DND-41 (cell line): ENCODE data around the gene ATG101.

Experiments
- EZH2 ChIP-seq: IDR thresholded peaks from 3 replicates; pipeline ENCODE4 v1.6.1; 2012; ENCODE audit warnings: borderline replicate concordance, low read depth, mild to moderate bottlenecking, moderate library complexity, low read length, inconsistent platforms; ENCODE audit not compliant: severe bottlenecking
- TF ChIP-seq, protein P1 (sequence below): IDR thresholded peaks from 2 replicates; pipeline ENCODE4 v1.5.1; 2012; ENCODE audit warnings: borderline replicate concordance, low read length, moderate library complexity, mild to moderate bottlenecking; ENCODE audit not compliant: poor library complexity, severe bottlenecking; ENCODE audit errors: extremely low read depth

DNA sequence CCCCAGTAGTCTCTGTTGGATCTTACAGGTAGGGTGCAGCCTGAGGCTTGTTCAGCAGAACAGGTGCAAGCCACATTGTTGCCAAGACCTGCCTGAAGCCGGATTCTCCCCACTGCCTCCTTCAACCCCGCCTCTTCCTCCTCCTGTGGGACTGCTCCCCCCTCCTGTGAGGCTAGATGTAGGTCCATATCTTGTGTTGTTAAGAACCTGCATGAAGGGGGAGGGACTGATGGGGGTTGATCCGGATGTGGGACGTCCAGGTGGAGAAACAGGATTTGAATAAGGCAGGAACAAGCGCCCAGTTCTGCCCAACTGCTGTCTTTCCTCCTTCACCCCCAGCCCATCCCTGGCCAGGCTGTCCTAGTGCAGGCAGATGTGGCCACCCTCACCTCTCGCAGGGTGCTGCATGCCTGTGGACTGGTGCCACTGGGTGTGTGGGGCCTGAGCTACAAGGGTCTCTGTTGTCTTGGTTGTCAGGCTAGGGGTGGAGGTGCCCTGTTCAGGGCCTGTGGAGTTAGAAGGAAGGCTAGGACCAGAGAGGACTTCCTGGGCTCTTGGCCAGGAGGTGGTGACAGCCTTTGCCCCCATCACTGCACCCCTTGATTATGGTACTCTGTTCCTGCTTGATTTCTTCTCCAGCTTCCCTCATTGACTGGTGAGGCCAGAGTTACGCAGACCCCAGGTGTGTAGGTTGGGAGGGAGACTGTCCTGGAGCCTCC lies 17.2 kb upstream of the ATG101 start:
- TF ChIP-seq, protein P1, sequence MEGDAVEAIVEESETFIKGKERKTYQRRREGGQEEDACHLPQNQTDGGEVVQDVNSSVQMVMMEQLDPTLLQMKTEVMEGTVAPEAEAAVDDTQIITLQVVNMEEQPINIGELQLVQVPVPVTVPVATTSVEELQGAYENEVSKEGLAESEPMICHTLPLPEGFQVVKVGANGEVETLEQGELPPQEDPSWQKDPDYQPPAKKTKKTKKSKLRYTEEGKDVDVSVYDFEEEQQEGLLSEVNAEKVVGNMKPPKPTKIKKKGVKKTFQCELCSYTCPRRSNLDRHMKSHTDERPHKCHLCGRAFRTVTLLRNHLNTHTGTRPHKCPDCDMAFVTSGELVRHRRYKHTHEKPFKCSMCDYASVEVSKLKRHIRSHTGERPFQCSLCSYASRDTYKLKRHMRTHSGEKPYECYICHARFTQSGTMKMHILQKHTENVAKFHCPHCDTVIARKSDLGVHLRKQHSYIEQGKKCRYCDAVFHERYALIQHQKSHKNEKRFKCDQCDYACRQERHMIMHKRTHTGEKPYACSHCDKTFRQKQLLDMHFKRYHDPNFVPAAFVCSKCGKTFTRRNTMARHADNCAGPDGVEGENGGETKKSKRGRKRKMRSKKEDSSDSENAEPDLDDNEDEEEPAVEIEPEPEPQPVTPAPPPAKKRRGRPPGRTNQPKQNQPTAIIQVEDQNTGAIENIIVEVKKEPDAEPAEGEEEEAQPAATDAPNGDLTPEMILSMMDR = no peak
- TF ChIP-seq EZH2 = no peak
